ENCODE data around the gene FAM107B. TPM values are rescaled to one million over a fixed set of nuclear protein-coding genes. Genes with fewer than 3 reads are reported as not detected.

Gene FAM107B
- total and polyA plus RNA-seq, 12 donors: 2.6 to 18.5 (median 6.2) TPM

- DNase-seq (no peak), ATAC-seq (no peak)
- WGBS, 2 donors: 91 to 95% methylated on average over 6 of the region's 6 CpGs
- Histone ChIP-seq H3K27ac (no peak overlapping the region), H3K36me3 (no peaks in the 10 kb centered on the region), H3K9me3 (no peaks in the 10 kb centered on the region), H3K27me3 (no peaks in the 10 kb centered on the region), H3K4me1 (peaks cover 0 to 6% (median 0%) of the 10 kb centered on the region in 9 donors), H3K4me3 (no peak overlapping the region)
- TF ChIP-seq CTCF (IDR thresholded peaks at IDR 0.05): no peak
- intact Hi-C loops (cut with DNase I): no loop called here
These were observed 41.0 kb upstream of the FAM107B start for GRCh38 chr10:14815681-14816080.

GRCh38 chr10:14812271-14812670 is 37.6 kb upstream of the FAM107B start:
- Histone ChIP-seq H3K27me3 (no peaks in the 10 kb centered on the region), H3K4me3 (no peak overlapping the region), H3K36me3 (no peaks in the 10 kb centered on the region), H3K9me3 (no peaks in the 10 kb centered on the region), H3K27ac (no peak overlapping the region), H3K4me1 (peaks cover 0 to 6% (median 0%) of the 10 kb centered on the region in 9 donors)
- intact Hi-C loops (cut with DNase I): no loop called here
- no peak for DNase-seq
- TF ChIP-seq CTCF (IDR thresholded peaks at IDR 0.05): no peak
- no peak for ATAC-seq
- 89 to 95% methylated on average over 3 of the region's 3 CpGs for WGBS, 2 donors

- DNase-seq (no peak), ATAC-seq (no peak)
- 74 to 75% methylated on average over 9 of the region's 9 CpGs for WGBS, 2 donors
- no peak overlapping the region for H3K4me3 ChIP-seq
- H3K36me3 ChIP-seq: no peaks in the 10 kb centered on the region
- intact Hi-C loops (cut with DNase I): no loop called here
- H3K9me3 ChIP-seq: no peaks in the 10 kb centered on the region
- H3K4me1 ChIP-seq: peaks cover 0 to 6% (median 0%) of the 10 kb centered on the region in 9 donors
- no peak for TF ChIP-seq CTCF (IDR thresholded peaks at IDR 0.05)
- no peaks in the 10 kb centered on the region for H3K27me3 ChIP-seq
- no peak overlapping the region for H3K27ac ChIP-seq
These were observed 36.6 kb upstream of the FAM107B start for GRCh38 chr10:14810969-14811953.

GRCh38 chr10:14806318-14806717 is 31.6 kb upstream of the FAM107B start:
- no peak for TF ChIP-seq CTCF (IDR thresholded peaks at IDR 0.05)
- Histone ChIP-seq H3K4me3 (no peak overlapping the region), H3K4me1 (no peaks in the 10 kb centered on the region), H3K36me3 (no peaks in the 10 kb centered on the region), H3K9me3 (no peaks in the 10 kb centered on the region), H3K27ac (no peak overlapping the region), H3K27me3 (peaks cover 0 to 2% (median 0%) of the 10 kb centered on the region in 7 donors)
- DNase-seq (no peak), ATAC-seq (no peak)
- intact Hi-C loops (cut with DNase I): no loop called here
- 75 to 83% methylated on average over 3 of the region's 3 CpGs for WGBS, 2 donors
